Dendritic cell treated with granulocyte-macrophage colony-stimulating factor and Interleukin-4, amounts not matched to agents 40 ng/mL and 50 ng/mL, for 4 days (primary cell): Measurements from ENCODE around the gene LIF.
A peak's percentile ranks its signal among the peaks of the same experiment; 100 is the strongest.

Experiments used
- H3K27ac Mint-ChIP-seq: one replicate; pipeline ENCODE4 v1.8.0; 2022; ENCODE audit warnings: mild to moderate bottlenecking, mixed read lengths
- H3K27me3 Mint-ChIP-seq: one replicate; pipeline ENCODE4 v1.8.0; 2022; ENCODE audit warnings: mild to moderate bottlenecking, mixed read lengths
- H3K36me3 Mint-ChIP-seq: one replicate; pipeline ENCODE4 v1.8.0; 2022; ENCODE audit warnings: low read depth, mixed read lengths
- H3K4me1 Mint-ChIP-seq: one replicate; pipeline ENCODE4 v1.8.0; 2022; ENCODE audit warnings: low read depth, mixed read lengths
- H3K4me3 Mint-ChIP-seq: one replicate; pipeline ENCODE4 v1.8.0; 2022; ENCODE audit warnings: mild to moderate bottlenecking, moderate library complexity, mixed read lengths
- H3K9me3 Mint-ChIP-seq: one replicate; pipeline ENCODE4 v1.8.0; 2022; ENCODE audit warnings: mixed read lengths
- intact Hi-C: fragments of 100-400 bp; cut with micrococcal nuclease; formaldehyde crosslinking; loops from one replicate; pipeline ENCODE4 v1.15.0; 2022

LIF gene

GRCh38 chr22:30265823-30266444 lies 19.4 kb upstream of the LIF start:
- peak overlapping the region; percentile 83 for H3K27ac Mint-ChIP-seq
- peaks cover 28% of the 10 kb centered on the region for H3K36me3 Mint-ChIP-seq
- peaks cover 96% of the 10 kb centered on the region for H3K4me1 Mint-ChIP-seq
- H3K27me3 Mint-ChIP-seq, result peaks cover 7% of the 10 kb centered on the region
- intact Hi-C loops, result no loop called here
- peak overlapping the region; percentile 83 for H3K4me3 Mint-ChIP-seq
- H3K9me3 Mint-ChIP-seq, result no peaks in the 10 kb centered on the region

GRCh38 chr22:30265131-30265720 lies 18.7 kb upstream of the LIF start:
- Mint-ChIP-seq H3K27ac (peak overlapping the region; percentile 83), H3K27me3 (peaks cover 7% of the 10 kb centered on the region), H3K4me1 (peaks cover 90% of the 10 kb centered on the region), H3K36me3 (peaks cover 28% of the 10 kb centered on the region), H3K4me3 (no peak overlapping the region), H3K9me3 (no peaks in the 10 kb centered on the region)
- intact Hi-C loops, result no loop called here

DNA sequence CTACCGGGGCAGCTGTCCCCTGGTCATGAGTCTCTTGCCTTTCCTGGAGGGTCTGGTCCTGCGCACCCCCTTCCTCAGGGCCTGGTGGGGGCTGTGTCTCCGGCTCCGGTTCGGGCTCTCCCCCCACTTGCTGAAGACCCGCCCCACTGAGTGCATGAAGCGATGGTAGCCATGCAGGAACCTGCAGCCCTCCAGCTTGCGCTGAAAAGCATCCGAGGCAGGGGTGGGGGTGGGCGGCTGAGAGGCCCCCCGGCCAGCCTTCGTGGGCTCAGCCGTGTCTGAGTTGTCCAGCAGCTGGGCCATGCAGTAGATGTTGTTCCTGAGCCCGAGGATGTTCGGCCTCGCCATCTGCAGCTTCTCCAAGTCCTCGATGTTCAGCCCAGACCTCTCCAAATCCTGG lies 17.3 kb upstream of the LIF start:
- Mint-ChIP-seq H3K27ac (no peak overlapping the region), H3K36me3 (peaks cover 22% of the 10 kb centered on the region), H3K4me1 (peaks cover 81% of the 10 kb centered on the region), H3K9me3 (no peaks in the 10 kb centered on the region), H3K4me3 (no peak overlapping the region), H3K27me3 (peaks cover 13% of the 10 kb centered on the region)
- intact Hi-C loops, result loop anchor here (1.0 to 2.0 kb wide), 2 partner anchors 22 to 123 kb away; partner anchors contain the start of gene RNF215

DNA sequence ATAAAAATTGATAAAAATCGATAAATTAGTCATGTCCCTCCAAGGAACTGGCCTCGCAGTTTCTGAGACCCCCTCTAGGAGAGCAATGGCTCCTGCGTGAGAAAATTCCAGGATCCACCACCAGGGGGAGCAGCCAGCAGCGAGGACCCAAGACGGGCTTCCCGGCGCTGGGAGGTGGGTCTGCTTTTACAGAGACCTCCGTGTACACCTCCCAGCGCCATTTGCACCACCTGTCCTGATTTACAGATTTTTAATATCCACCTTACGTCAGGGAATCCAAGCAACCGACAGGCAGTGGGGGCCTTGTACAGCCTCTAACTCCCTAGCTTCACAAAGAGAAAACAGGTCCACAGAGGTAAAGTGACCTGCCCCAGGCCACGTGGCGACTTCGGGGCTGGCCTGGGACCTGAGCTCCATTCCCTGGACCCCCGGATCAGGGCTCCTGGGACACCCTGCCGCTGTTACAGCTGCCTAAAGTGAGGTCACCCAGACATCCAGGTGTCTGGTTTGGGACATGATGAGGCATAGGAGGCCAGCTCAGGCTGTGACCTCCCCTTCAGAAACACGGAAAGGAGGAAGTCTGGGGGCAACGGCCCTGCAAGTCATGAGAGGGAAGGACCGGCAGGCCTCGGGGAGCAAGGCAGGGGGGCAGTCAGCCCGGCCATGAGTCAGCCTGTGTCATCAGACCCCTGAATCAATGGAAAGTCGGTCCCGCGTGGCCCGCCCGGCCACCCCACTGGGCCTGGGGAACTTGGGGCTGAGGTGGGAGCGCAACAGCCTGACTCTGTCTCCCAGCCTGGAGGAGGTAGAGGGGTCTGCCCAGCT lies 16.6 kb upstream of the LIF start:
- H3K9me3 Mint-ChIP-seq, result no peaks in the 10 kb centered on the region
- peaks cover 13% of the 10 kb centered on the region for H3K27me3 Mint-ChIP-seq
- intact Hi-C loops, result loop anchor here (1.0 to 2.0 kb wide), 2 partner anchors 23 to 124 kb away; partner anchors contain the start of gene RNF215
- peaks cover 22% of the 10 kb centered on the region for H3K36me3 Mint-ChIP-seq
- peak overlapping the region; percentile 22 for H3K27ac Mint-ChIP-seq
- peaks cover 80% of the 10 kb centered on the region for H3K4me1 Mint-ChIP-seq
- H3K4me3 Mint-ChIP-seq, result peak overlapping the region; percentile 55

- intact Hi-C loops, result loop anchor here (2.0 kb wide), 1 partner anchor 125 kb away; the partner anchor contains the start of gene RNF215
- no peak overlapping the region for H3K4me3 Mint-ChIP-seq
- H3K36me3 Mint-ChIP-seq, result peaks cover 22% of the 10 kb centered on the region
- H3K4me1 Mint-ChIP-seq, result peaks cover 78% of the 10 kb centered on the region
- H3K27ac Mint-ChIP-seq, result peak overlapping the region; percentile 16
- peaks cover 14% of the 10 kb centered on the region for H3K27me3 Mint-ChIP-seq
- H3K9me3 Mint-ChIP-seq, result no peaks in the 10 kb centered on the region
These were observed 15.6 kb upstream of the LIF start for GRCh38 chr22:30262112-30262511.

- H3K4me1 Mint-ChIP-seq, result peaks cover 78% of the 10 kb centered on the region
- peaks cover 22% of the 10 kb centered on the region for H3K36me3 Mint-ChIP-seq
- H3K27ac Mint-ChIP-seq, result no peak overlapping the region
- H3K27me3 Mint-ChIP-seq, result peaks cover 14% of the 10 kb centered on the region
- intact Hi-C loops, result no loop called here
- H3K9me3 Mint-ChIP-seq, result no peaks in the 10 kb centered on the region
- no peak overlapping the region for H3K4me3 Mint-ChIP-seq
These were observed 14.6 kb upstream of the LIF start for GRCh38 chr22:30261134-30261533.

DNA sequence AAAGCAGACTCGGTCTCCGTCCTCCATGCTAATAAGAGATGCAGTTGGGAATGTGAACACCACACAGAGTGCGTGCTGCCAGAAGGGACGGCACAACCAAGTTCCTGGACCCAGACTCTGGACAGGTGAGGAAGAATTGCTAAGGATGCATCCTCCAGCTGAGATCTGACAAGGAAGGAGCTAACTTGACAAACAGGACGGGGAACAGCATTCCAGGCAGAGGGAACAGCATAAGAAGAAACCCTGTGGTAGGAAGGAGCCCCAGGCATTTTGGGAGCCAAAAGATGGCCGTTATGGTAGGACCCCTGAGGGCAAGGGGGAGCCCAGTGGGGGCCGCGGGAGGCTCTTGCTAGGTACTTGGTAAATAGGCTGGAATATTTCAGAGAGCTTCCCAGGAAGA lies 14.1 kb upstream of the LIF start:
- Mint-ChIP-seq H3K9me3 (no peaks in the 10 kb centered on the region), H3K36me3 (peaks cover 22% of the 10 kb centered on the region), H3K27me3 (peaks cover 14% of the 10 kb centered on the region), H3K27ac (no peak overlapping the region), H3K4me3 (no peak overlapping the region), H3K4me1 (peaks cover 78% of the 10 kb centered on the region)
- intact Hi-C loops, result no loop called here

- Mint-ChIP-seq H3K27me3 (peaks cover 14% of the 10 kb centered on the region), H3K4me3 (no peak overlapping the region), H3K36me3 (peaks cover 22% of the 10 kb centered on the region), H3K9me3 (no peaks in the 10 kb centered on the region), H3K27ac (no peak overlapping the region), H3K4me1 (peaks cover 74% of the 10 kb centered on the region)
- intact Hi-C loops, result no loop called here
These were observed 13.7 kb upstream of the LIF start for GRCh38 chr22:30260276-30260675.

GRCh38 chr22:30254314-30254713 lies 7.8 kb upstream of the LIF start:
- Mint-ChIP-seq H3K27ac (no peak overlapping the region), H3K36me3 (no peaks in the 10 kb centered on the region), H3K9me3 (no peaks in the 10 kb centered on the region), H3K27me3 (peaks cover 29% of the 10 kb centered on the region), H3K4me3 (no peak overlapping the region), H3K4me1 (peaks cover 46% of the 10 kb centered on the region)
- intact Hi-C loops, result loop anchor here (5.0 kb wide), 1 partner anchor 33 kb away; the partner anchor contains the start of gene CASTOR1

DNA sequence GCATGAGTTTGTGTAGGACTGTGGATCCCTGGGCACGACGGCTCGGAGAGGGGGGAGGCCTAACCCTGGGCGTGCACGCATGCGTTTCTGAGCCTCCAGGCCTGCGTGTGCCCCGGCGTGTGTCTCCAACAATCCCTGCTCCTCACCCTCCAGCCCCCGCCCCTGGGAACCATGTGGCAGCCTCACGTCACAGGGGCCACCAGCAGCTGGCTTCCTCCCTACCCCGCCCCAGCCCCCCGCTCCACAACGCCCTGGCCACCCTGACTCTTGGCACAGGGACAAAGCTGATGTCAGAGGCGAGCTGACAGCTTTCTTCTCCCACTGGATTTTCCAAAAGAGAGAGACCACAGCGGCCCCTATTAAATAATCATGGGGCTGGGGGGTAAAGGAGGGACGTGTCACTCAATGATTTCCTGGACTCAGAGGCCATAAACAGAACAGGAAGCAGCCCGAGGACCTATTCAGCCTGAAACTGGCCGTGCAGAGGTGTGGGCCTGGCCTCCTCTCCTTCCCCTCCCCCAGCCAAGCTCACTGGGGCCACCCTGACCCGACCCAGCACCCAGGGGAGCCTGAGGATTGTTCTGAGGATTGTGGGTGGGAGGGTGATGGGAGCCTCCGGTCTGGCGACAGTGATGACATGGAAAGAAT lies 6.8 kb upstream of the LIF start:
- H3K27ac Mint-ChIP-seq, result peak overlapping the region; percentile 24
- no peak overlapping the region for H3K4me3 Mint-ChIP-seq
- peaks cover 48% of the 10 kb centered on the region for H3K4me1 Mint-ChIP-seq
- no peaks in the 10 kb centered on the region for H3K36me3 Mint-ChIP-seq
- H3K9me3 Mint-ChIP-seq, result no peaks in the 10 kb centered on the region
- H3K27me3 Mint-ChIP-seq, result peaks cover 36% of the 10 kb centered on the region
- intact Hi-C loops, result loop anchor here (5.0 kb wide), 1 partner anchor 34 kb away; the partner anchor contains the start of gene CASTOR1

- intact Hi-C loops, result loop anchor here (5.0 kb wide), 1 partner anchor 35 kb away; the partner anchor contains the start of gene CASTOR1
- H3K27ac Mint-ChIP-seq, result peak overlapping the region; percentile 24
- H3K4me3 Mint-ChIP-seq, result no peak overlapping the region
- H3K9me3 Mint-ChIP-seq, result no peaks in the 10 kb centered on the region
- H3K36me3 Mint-ChIP-seq, result no peaks in the 10 kb centered on the region
- peaks cover 43% of the 10 kb centered on the region for H3K27me3 Mint-ChIP-seq
- H3K4me1 Mint-ChIP-seq, result peaks cover 49% of the 10 kb centered on the region
These were observed 6.0 kb upstream of the LIF start for GRCh38 chr22:30252411-30253204.

- H3K9me3 Mint-ChIP-seq, result no peaks in the 10 kb centered on the region
- no peak overlapping the region for H3K4me3 Mint-ChIP-seq
- H3K4me1 Mint-ChIP-seq, result peaks cover 50% of the 10 kb centered on the region
- intact Hi-C loops, result loop anchor here (5.0 kb wide), 1 partner anchor 36 kb away; the partner anchor contains the start of gene CASTOR1
- no peak overlapping the region for H3K27ac Mint-ChIP-seq
- H3K36me3 Mint-ChIP-seq, result no peaks in the 10 kb centered on the region
- H3K27me3 Mint-ChIP-seq, result peaks cover 49% of the 10 kb centered on the region
These were observed 5.2 kb upstream of the LIF start for GRCh38 chr22:30251711-30252110.
